Measurements from ENCODE around the gene PDE6D.

DNA sequence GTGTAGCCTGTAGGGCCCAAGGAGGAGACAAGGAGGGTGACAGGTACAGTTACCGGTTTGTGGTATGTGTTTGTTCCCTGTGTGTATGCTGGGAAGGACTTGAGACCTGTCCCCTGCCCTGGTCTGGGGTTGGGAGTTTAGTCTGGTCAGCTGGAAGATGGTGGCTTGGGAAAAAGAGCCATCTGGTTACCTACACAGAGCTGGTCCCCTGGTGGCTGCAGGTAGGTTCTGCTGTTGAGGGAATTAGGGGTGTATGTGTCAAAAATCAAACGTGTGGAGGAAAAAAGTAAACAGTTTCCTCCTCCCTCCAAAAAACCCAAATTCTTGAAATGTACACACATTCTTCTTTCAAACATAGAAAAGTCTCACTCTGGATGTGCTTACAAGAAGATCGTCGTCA, 48.5 kb downstream of the PDE6D start:
- TF ChIP-seq, protein P1, sequence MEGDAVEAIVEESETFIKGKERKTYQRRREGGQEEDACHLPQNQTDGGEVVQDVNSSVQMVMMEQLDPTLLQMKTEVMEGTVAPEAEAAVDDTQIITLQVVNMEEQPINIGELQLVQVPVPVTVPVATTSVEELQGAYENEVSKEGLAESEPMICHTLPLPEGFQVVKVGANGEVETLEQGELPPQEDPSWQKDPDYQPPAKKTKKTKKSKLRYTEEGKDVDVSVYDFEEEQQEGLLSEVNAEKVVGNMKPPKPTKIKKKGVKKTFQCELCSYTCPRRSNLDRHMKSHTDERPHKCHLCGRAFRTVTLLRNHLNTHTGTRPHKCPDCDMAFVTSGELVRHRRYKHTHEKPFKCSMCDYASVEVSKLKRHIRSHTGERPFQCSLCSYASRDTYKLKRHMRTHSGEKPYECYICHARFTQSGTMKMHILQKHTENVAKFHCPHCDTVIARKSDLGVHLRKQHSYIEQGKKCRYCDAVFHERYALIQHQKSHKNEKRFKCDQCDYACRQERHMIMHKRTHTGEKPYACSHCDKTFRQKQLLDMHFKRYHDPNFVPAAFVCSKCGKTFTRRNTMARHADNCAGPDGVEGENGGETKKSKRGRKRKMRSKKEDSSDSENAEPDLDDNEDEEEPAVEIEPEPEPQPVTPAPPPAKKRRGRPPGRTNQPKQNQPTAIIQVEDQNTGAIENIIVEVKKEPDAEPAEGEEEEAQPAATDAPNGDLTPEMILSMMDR (IDR thresholded peaks at IDR 0.05) = no peak
- TF ChIP-seq POLR2AphosphoS5 (IDR thresholded peaks at IDR 0.05) = no peak
- TF ChIP-seq POLR2A (IDR thresholded peaks at IDR 0.05) = no peak

Measured in prostate gland (tissue), 2 donors.